Activated naive CD4-positive, alpha-beta T cell treated with anti-CD3 and anti-CD28 coated beads, Interleukin-2, amount 10 ng/mL, durations not matched to agents 7 days and 5 days (primary cell): Measurements from ENCODE around the gene FAHD1.

Experiments used
- CTCF ChIA-PET: fragments of 350-600 bp; sonication (Branson Sonifier 250); formaldehyde crosslinking; loops from one replicate; lab custom pipeline; 2021; ENCODE audit warnings: antibody characterized with exemption; lab: Charles Lee
- DNase-seq: peaks from one replicate; pipeline ENCODE4 v3.0.0-alpha.2; 2020
- H3K27ac Mint-ChIP-seq: one replicate; pipeline ENCODE4 v1.8.0; 2021; ENCODE audit warnings: mild to moderate bottlenecking, moderate library complexity, mixed read lengths
- H3K27me3 Mint-ChIP-seq: one replicate; pipeline ENCODE4 v1.8.0; 2021; ENCODE audit warnings: mild to moderate bottlenecking, mixed read lengths
- H3K36me3 Mint-ChIP-seq: one replicate; pipeline ENCODE4 v1.8.0; 2021; ENCODE audit warnings: mixed read lengths
- H3K4me1 Mint-ChIP-seq: one replicate; pipeline ENCODE4 v1.8.0; 2021; ENCODE audit warnings: mixed read lengths
- H3K4me3 Mint-ChIP-seq: one replicate; pipeline ENCODE4 v1.8.0; 2021; ENCODE audit warnings: mild to moderate bottlenecking, moderate library complexity, mixed read lengths
- H3K9me3 Mint-ChIP-seq: one replicate; pipeline ENCODE4 v1.8.0; 2021; ENCODE audit warnings: mixed read lengths

Gene FAHD1

GRCh38 chr16:1785846-1786170 lies 41.2 kb upstream of the FAHD1 start:
- Mint-ChIP-seq H3K27ac (no peak overlapping the region), H3K9me3 (no peaks in the 10 kb centered on the region), H3K27me3 (no peaks in the 10 kb centered on the region), H3K4me3 (no peak overlapping the region), H3K4me1 (peaks cover 26% of the 10 kb centered on the region), H3K36me3 (peaks cover 5% of the 10 kb centered on the region)
- CTCF ChIA-PET: no interaction called here
- DNase-seq: no peak

GRCh38 chr16:1786242-1787055 lies 40.6 kb upstream of the FAHD1 start:
- Mint-ChIP-seq H3K4me1 (peaks cover 20% of the 10 kb centered on the region), H3K4me3 (no peak overlapping the region), H3K36me3 (peaks cover 5% of the 10 kb centered on the region), H3K27me3 (no peaks in the 10 kb centered on the region), H3K9me3 (no peaks in the 10 kb centered on the region), H3K27ac (no peak overlapping the region)
- DNase-seq: no peak
- CTCF ChIA-PET: no interaction called here

- CTCF ChIA-PET: no interaction called here
- Mint-ChIP-seq H3K27ac (no peak overlapping the region), H3K27me3 (no peaks in the 10 kb centered on the region)
Observed at GRCh38 chr16:1787056-1787321, 40.0 kb upstream of the FAHD1 start.

DNA sequence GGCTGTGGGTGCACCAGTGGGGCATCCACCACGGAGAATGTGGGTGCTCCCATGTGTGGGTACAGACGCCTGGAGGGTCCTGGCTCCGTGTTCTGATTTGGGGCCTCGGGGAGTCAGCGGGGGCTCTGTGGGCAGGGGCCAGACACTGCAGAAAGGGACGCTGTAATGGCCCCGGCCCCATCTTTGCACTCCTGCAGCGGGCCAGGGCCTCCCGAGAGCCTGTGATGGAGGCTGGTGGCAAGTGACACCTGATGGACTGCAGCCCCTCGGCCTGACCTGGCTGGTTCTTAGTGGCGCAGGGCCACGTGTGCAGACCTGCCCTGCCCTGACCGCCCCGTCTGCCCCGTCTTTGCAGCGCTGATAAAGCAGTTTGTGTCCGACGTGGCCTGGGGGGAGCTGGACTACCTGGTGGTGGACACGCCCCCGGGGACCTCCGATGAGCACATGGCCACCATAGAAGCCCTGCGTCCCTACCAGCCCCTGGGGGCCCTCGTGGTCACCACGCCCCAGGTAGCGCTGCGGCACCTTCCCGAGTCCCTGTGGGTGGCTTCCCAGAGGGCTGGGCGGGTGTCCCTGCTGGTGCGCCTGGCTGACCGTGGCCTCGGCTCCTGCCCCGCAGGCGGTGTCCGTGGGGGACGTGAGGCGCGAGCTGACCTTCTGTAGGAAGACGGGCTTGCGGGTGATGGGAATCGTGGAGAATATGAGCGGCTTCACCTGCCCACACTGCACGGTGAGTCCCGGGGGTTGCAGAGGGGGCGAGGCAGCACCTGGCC lies 39.5 kb upstream of the FAHD1 start:
- H3K4me3 Mint-ChIP-seq: no peak overlapping the region
- DNase-seq: no peak
- no peaks in the 10 kb centered on the region for H3K27me3 Mint-ChIP-seq
- CTCF ChIA-PET: no interaction called here
- no peaks in the 10 kb centered on the region for H3K9me3 Mint-ChIP-seq
- no peak overlapping the region for H3K27ac Mint-ChIP-seq
- H3K36me3 Mint-ChIP-seq: peaks cover 5% of the 10 kb centered on the region
- H3K4me1 Mint-ChIP-seq: peaks cover 15% of the 10 kb centered on the region

More at GRCh38 chr16:1787056-1787321, 40.0 kb upstream of the FAHD1 start:
- DNase-seq: no peak
- no peak overlapping the region for H3K4me3 Mint-ChIP-seq
- no peaks in the 10 kb centered on the region for H3K9me3 Mint-ChIP-seq
- peaks cover 5% of the 10 kb centered on the region for H3K36me3 Mint-ChIP-seq
- H3K4me1 Mint-ChIP-seq: peaks cover 15% of the 10 kb centered on the region

GRCh38 chr16:1788095-1788707 lies 38.8 kb upstream of the FAHD1 start:
- no peak overlapping the region for H3K4me3 Mint-ChIP-seq
- H3K27me3 Mint-ChIP-seq: no peaks in the 10 kb centered on the region
- peaks cover 14% of the 10 kb centered on the region for H3K4me1 Mint-ChIP-seq
- CTCF ChIA-PET: no interaction called here
- H3K9me3 Mint-ChIP-seq: no peaks in the 10 kb centered on the region
- no peak for DNase-seq
- H3K36me3 Mint-ChIP-seq: peaks cover 5% of the 10 kb centered on the region
- no peak overlapping the region for H3K27ac Mint-ChIP-seq

DNA sequence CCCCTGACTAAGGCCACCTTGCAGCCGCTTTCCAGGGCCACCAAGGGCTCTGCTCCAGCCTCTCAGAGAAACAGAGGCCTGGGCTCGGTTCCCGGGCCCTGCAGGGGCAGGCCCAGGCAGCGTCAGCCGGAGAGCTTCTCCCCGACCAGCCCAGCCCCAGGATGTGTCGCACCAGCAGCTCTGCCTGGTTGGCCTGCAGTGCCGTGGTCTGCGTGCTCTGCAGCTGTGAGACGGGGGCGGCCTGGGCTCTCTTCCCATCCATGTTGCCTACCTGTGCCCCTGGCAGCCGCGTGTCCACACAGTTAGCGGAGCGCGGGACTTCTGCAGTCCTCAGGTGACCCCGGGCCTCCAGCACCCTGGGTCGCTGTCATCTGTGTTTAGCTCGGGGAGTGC lies 38.3 kb upstream of the FAHD1 start:
- H3K36me3 Mint-ChIP-seq: peaks cover 5% of the 10 kb centered on the region
- no peak overlapping the region for H3K27ac Mint-ChIP-seq
- H3K4me1 Mint-ChIP-seq: peaks cover 9% of the 10 kb centered on the region
- H3K4me3 Mint-ChIP-seq: no peak overlapping the region
- no peak for DNase-seq
- CTCF ChIA-PET: no interaction called here
- H3K27me3 Mint-ChIP-seq: no peaks in the 10 kb centered on the region
- no peaks in the 10 kb centered on the region for H3K9me3 Mint-ChIP-seq

GRCh38 chr16:1789643-1790045 lies 37.4 kb upstream of the FAHD1 start:
- CTCF ChIA-PET: no interaction called here
- no peak overlapping the region for H3K4me3 Mint-ChIP-seq
- H3K9me3 Mint-ChIP-seq: no peaks in the 10 kb centered on the region
- no peaks in the 10 kb centered on the region for H3K27me3 Mint-ChIP-seq
- H3K4me1 Mint-ChIP-seq: peaks cover 3% of the 10 kb centered on the region
- DNase-seq: no peak
- H3K27ac Mint-ChIP-seq: no peak overlapping the region
- peaks cover 5% of the 10 kb centered on the region for H3K36me3 Mint-ChIP-seq

DNA sequence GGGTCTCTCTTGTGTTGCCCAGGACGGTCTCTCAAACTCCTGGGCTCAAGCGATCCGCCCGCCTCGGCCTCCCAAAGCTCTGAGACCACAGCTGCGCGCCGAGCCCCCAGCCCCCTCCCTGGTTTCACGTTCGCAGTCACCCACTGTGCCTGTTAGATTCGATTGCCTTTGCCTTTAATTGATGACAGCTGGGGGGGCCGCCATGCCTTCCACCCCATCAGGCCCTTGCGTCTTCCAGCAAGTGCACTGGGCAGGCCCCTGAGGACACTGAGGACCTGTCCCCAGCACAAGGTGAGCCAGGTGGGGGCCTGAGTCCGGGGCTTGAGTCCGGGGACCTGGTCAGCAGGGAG lies 36.8 kb upstream of the FAHD1 start:
- Mint-ChIP-seq H3K27ac (no peak overlapping the region), H3K27me3 (no peaks in the 10 kb centered on the region), H3K9me3 (no peaks in the 10 kb centered on the region), H3K4me3 (no peak overlapping the region), H3K36me3 (peaks cover 5% of the 10 kb centered on the region), H3K4me1 (no peaks in the 10 kb centered on the region)
- CTCF ChIA-PET: no interaction called here
- DNase-seq: no peak

GRCh38 chr16:1790611-1791255 lies 36.3 kb upstream of the FAHD1 start:
- H3K9me3 Mint-ChIP-seq: no peaks in the 10 kb centered on the region
- no peak overlapping the region for H3K4me3 Mint-ChIP-seq
- H3K36me3 Mint-ChIP-seq: peaks cover 5% of the 10 kb centered on the region
- CTCF ChIA-PET: no interaction called here
- H3K27me3 Mint-ChIP-seq: no peaks in the 10 kb centered on the region
- H3K27ac Mint-ChIP-seq: no peak overlapping the region
- no peaks in the 10 kb centered on the region for H3K4me1 Mint-ChIP-seq
- no peak for DNase-seq

- no peaks in the 10 kb centered on the region for H3K27me3 Mint-ChIP-seq
- DNase-seq: no peak
- CTCF ChIA-PET: interaction anchor here (1.1 kb wide), 1 partner anchor 9 kb away, joined by 3 read pairs; the partner anchor contains the start of genes NUBP2 and SPSB3
- peaks cover 5% of the 10 kb centered on the region for H3K36me3 Mint-ChIP-seq
- H3K9me3 Mint-ChIP-seq: no peaks in the 10 kb centered on the region
- no peak overlapping the region for H3K27ac Mint-ChIP-seq
- no peaks in the 10 kb centered on the region for H3K4me1 Mint-ChIP-seq
- no peak overlapping the region for H3K4me3 Mint-ChIP-seq
Observed at GRCh38 chr16:1791256-1791942, 35.6 kb upstream of the FAHD1 start.

GRCh38 chr16:1791943-1792812 lies 34.8 kb upstream of the FAHD1 start:
- CTCF ChIA-PET: interaction anchor here (1.1 kb wide), 1 partner anchor 9 kb away, joined by 3 read pairs; the partner anchor contains the start of genes NUBP2 and SPSB3
- Mint-ChIP-seq H3K27ac (no peak overlapping the region), H3K36me3 (peaks cover 5% of the 10 kb centered on the region), H3K4me1 (no peaks in the 10 kb centered on the region), H3K9me3 (peaks cover 2% of the 10 kb centered on the region), H3K27me3 (no peaks in the 10 kb centered on the region), H3K4me3 (no peak overlapping the region)
- no peak for DNase-seq

DNA sequence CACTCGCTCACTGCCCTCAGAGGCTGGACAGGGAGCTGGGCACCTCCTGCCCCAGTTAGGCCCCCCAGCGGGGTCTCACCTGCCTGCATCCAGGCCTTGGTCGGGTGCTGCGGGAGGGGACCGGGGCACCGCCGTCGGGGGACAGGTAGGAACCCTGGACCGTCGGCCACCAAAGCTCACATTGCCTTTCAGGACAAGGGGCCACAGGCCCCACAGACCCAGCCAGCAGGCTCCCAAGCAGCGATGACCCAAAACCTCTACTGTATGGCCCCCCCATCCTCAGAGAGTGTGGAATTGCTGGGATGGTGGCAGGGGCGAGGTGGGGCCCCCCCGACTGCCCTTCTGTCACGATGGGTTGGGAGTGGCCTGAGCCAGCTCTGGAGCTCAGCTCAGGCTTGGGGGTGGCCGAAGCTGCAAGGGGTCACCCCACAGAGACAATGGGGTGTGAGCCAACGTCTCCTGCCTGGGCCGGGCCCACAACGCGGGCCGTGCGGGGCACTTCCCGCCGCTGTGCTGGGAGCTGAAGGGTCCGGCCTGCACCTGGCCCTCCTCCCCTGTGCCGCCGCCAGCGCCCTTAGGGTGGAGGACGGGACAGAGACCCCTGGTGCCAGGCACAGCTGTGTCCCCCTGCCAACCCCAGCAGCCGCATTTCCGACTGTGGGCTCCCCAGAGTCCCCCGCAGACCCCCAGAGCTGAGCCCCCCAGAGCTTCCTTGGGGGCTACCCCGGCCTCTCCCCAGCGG lies 34.0 kb upstream of the FAHD1 start:
- Mint-ChIP-seq H3K27ac (no peak overlapping the region), H3K4me1 (no peaks in the 10 kb centered on the region), H3K4me3 (no peak overlapping the region), H3K27me3 (no peaks in the 10 kb centered on the region), H3K9me3 (peaks cover 7% of the 10 kb centered on the region), H3K36me3 (peaks cover 7% of the 10 kb centered on the region)
- CTCF ChIA-PET: no interaction called here
- no peak for DNase-seq
